ENCODE measurements around the gene RBP7.

The RBP7 gene

DNA sequence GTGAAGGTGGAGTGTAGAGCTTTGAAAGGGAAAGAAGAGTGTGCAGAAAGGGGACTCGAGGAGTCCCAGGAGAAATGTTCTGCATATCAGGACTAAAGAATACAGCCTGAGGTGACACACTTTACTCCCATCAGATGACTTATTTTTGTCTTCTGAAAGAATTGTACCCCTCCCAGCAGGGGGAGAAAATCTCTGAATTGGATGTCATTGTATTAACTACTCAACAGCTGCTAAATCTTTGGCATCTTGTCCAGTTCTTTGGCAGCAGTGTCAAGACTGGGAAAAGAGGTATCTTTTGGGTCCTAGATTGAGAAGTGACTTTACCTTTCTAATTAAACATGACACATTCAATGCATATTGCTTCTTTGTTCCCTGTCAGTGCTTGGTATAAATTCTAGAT is 54.6 kb downstream of the RBP7 start:
- Mint-ChIP-seq H3K27ac (no peak overlapping the region), H3K4me3 (no peak overlapping the region), H3K36me3 (peaks cover 50% of the 10 kb centered on the region), H3K4me1 (peaks cover 18% of the 10 kb centered on the region), H3K9me3 (no peaks in the 10 kb centered on the region)
- DNase-seq (ENCODE audit: low spot score in 2 of 2), result no peak
- no peak for ATAC-seq

DNA sequence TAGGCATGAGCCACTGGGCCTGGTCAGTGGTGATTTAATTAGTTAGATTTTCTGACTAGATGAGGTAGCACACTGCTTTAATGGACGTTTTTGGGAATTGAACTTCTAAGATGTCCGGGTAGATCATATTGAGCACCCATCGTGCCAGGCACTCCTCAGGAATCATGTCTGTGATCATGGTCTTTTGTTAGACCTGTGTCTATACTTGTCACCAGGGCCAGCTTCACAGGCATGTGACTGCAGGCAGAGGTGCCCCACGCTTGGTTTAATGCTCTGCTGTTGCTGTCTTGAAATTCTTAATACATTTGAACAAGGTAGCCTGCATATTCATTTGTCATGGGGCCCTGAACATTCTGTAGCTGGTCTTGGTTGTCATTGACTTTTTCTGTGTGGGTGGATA is 55.3 kb downstream of the RBP7 start:
- no peak overlapping the region for H3K4me3 Mint-ChIP-seq
- no peaks in the 10 kb centered on the region for H3K9me3 Mint-ChIP-seq
- DNase-seq (ENCODE audit: low spot score in 2 of 2) (no peak), ATAC-seq (no peak)
- peaks cover 12% of the 10 kb centered on the region for H3K4me1 Mint-ChIP-seq
- peaks cover 52% of the 10 kb centered on the region for H3K36me3 Mint-ChIP-seq
- no peak overlapping the region for H3K27ac Mint-ChIP-seq

DNA sequence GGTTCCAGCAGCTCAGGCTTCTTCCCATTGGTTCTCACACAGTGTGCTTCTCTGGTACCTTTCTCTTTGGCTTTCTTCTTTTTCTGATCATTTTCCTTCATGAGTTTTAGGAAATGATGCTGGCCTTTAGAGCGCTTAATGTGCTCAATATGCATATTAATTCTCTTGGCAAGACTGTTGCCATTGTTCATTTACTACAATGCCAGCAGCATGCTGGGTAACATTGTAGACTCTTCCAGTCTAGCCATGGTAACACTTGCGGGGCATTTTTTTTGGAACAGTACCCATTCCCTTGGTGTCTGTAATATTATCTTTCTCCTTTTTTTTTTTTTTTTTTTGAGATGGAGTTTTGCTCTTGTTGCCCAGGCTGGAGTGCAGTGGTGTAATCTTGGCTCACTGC is 57.4 kb downstream of the RBP7 start:
- no peak overlapping the region for H3K4me3 Mint-ChIP-seq
- H3K9me3 Mint-ChIP-seq, result no peaks in the 10 kb centered on the region
- DNase-seq (ENCODE audit: low spot score in 2 of 2) (no peak), ATAC-seq (no peak)
- H3K27ac Mint-ChIP-seq, result no peak overlapping the region
- H3K4me1 Mint-ChIP-seq, result peaks cover 8% of the 10 kb centered on the region
- H3K36me3 Mint-ChIP-seq, result peaks cover 53% of the 10 kb centered on the region

DNA sequence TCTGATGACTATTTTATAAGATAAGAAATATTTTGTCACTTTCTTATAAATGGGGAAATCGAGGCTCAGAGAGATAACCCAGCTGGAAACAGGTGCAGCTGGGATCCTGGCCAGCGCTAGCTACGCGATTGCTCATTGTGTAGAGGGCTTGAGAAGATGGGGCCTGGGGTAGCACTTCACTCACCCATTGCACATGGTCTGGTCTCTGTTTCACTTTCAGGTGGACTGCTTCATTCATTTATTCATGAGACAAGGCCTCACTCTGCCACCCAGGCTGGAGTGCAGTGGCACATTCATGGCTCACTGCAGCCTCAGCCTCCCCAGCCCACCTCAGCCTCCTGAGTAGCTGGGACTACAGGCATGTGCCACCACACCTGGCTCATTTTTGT is 59.6 kb downstream of the RBP7 start:
- ATAC-seq (no peak), DNase-seq (ENCODE audit: low spot score in 2 of 2) (no peak)
- Mint-ChIP-seq H3K4me3 (no peak overlapping the region), H3K4me1 (peaks cover 8% of the 10 kb centered on the region), H3K36me3 (peaks cover 37% of the 10 kb centered on the region), H3K9me3 (no peaks in the 10 kb centered on the region), H3K27ac (no peak overlapping the region)

DNA sequence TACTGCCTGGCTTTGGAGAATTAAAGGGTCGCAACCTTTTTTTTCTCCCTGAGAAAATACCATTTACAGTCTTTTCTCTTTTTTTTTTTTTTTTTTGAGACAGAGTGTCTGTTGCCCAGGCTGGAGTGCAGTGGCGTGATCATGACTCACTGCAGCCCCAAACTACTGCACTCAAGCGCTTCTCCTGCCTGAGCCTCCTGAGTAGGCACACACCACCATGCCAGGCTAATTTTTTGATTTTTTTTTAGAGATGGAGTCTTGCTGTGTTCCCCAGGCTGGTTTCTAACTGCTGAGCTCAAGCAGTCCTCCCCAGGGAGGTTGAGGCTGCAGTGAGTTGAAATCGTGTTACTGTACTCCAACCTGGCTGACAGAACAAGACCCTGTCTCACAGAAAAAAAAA is 60.3 kb downstream of the RBP7 start:
- no peak for ATAC-seq
- DNase-seq (ENCODE audit: low spot score in 2 of 2), result no peak

DNA sequence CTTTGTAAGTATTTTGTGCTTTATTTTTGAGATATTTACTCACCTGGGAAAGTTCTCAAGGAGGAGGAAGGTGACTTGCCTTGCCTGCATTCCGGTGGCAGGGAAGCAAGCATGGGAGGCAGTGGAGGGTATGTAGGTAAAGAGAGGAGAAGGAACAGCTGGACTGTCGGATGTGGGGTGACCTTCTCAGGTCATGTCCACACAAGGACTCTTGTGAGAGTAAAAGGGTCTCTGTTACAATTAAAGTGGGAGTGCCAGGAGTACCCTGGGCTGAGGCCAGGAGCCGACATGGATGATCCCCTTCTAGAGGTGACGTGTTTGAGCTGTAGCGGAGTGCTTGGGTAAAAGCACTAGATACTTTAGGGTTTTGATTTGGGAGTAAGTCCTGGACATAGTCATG is 60.8 kb downstream of the RBP7 start:
- H3K36me3 Mint-ChIP-seq, result peaks cover 28% of the 10 kb centered on the region
- H3K9me3 Mint-ChIP-seq, result no peaks in the 10 kb centered on the region
- peak overlapping the region; percentile 50 for H3K27ac Mint-ChIP-seq

More for the DNA sequence above, 60.3 kb downstream of the RBP7 start:
- no peak overlapping the region for H3K4me3 Mint-ChIP-seq
- peaks cover 8% of the 10 kb centered on the region for H3K4me1 Mint-ChIP-seq
- peaks cover 32% of the 10 kb centered on the region for H3K36me3 Mint-ChIP-seq
- H3K27ac Mint-ChIP-seq, result peak overlapping the region; percentile 50
- no peaks in the 10 kb centered on the region for H3K9me3 Mint-ChIP-seq

DNA sequence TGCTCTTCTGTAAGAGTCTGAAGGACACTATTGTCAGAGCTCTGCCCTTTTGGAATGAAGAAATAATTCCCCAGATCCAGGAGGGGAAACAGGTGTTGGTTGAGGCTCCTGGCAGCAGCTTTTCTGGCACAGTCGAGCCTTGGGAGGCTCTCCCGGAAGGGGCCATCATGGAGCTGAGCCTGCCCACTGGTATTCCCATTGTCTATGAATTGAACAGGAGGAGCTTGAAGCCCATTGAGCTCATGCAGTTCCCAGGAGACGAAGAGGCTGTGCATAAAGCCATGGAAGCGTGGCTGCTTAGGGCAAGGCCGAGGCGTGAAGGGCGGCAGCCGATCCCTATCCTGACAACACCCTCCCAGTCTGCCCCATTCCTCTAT is 62.3 kb downstream of the RBP7 start:
- Mint-ChIP-seq H3K9me3 (no peaks in the 10 kb centered on the region), H3K27ac (peak overlapping the region; percentile 34), H3K4me1 (peaks cover 21% of the 10 kb centered on the region), H3K4me3 (no peak overlapping the region), H3K36me3 (peaks cover 25% of the 10 kb centered on the region)
- ATAC-seq, result no peak
- no peak for DNase-seq (ENCODE audit: low spot score in 2 of 2)

More for the DNA sequence above, 60.8 kb downstream of the RBP7 start:
- DNase-seq (ENCODE audit: low spot score in 2 of 2), result no peak
- Mint-ChIP-seq H3K4me1 (peaks cover 8% of the 10 kb centered on the region), H3K4me3 (no peak overlapping the region)
- ATAC-seq, result no peak

DNA sequence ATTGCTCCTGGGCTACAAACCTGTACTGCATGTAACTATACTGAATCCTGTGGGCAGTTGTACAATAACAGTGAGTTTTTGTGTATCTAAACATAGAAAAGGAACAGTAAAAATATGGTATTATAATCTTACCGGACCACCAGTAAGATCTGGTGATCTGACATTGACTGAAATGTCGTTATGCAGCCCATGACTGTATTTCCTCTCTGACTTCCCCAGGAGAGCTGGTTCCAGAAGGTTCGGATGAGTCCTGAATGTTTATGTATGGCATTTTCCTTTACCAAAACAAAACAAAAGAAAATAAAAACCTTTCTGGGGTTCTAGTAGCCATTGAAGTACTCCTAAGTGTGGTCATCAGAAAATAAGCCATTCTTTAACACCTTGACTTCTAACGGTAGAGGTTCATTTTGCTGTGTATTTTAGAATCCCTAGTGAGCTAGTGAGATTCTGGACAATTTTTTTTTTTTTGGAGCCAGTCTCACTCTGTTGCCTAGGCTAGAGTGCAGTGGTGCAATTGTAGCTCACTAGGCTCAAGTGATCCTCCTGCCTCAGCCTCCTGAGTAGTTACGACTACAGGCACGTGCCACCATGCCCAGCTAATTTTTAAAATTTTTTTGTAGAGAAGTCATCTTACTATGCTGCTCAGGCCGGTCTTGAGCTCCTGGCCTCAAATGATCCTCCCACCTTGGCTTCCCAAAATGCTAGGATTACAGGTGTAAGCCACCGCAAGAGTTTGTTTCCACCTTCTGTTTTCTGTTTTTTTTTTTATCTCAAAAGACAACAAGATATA is 63.5 kb downstream of the RBP7 start:
- ATAC-seq (no peak), DNase-seq (ENCODE audit: low spot score in 2 of 2) (no peak)
- no peak overlapping the region for H3K4me3 Mint-ChIP-seq
- H3K4me1 Mint-ChIP-seq, result peaks cover 32% of the 10 kb centered on the region
- no peak overlapping the region for H3K27ac Mint-ChIP-seq
- H3K36me3 Mint-ChIP-seq, result peaks cover 14% of the 10 kb centered on the region
- H3K9me3 Mint-ChIP-seq, result no peaks in the 10 kb centered on the region

DNA sequence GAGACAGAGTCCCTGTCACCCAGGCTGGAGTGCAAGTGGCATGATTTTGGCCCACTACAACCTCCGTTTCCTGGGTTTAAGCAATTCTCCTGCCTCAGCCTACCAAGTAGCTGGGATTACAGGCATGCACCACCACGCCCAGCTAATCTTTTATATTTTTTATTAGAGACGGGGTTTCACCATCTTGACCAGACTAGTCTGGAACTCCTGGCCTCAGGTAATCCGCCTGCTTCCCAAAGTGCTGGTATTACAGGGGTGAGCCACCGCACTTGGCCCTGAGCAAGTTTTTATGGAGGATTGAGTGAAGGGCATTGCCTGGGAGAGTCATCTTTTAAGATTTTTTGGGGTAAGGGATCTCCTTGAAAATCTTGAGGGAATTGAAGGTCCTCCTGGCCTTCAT is 64.2 kb downstream of the RBP7 start:
- peaks cover 32% of the 10 kb centered on the region for H3K4me1 Mint-ChIP-seq
- DNase-seq (ENCODE audit: low spot score in 2 of 2) (no peak), ATAC-seq (no peak)
- H3K36me3 Mint-ChIP-seq, result peaks cover 12% of the 10 kb centered on the region
- H3K27ac Mint-ChIP-seq, result no peak overlapping the region
- no peak overlapping the region for H3K4me3 Mint-ChIP-seq
- no peaks in the 10 kb centered on the region for H3K9me3 Mint-ChIP-seq

DNA sequence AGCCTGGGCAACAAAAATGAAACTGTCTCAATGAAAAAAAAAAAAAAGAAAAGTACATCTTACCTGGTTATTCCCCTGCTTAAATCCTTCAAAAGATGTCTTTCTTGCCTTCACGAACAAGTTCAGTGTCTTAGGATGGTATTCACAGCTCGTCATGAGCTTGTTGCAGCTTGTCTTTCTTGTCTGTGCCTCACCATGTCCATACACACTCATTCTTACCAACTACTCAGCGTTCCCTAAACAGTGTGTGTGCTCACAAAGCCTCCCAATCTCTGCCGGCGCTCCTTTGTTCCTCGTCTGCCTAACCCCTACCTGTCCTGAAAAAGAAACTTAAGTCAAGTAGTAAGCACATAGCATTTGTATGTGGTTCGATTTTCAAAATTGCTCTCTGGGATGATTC is 66.8 kb downstream of the RBP7 start:
- ATAC-seq, result no peak
- Mint-ChIP-seq H3K27ac (peak overlapping the region; percentile 27), H3K36me3 (no peaks in the 10 kb centered on the region), H3K9me3 (no peaks in the 10 kb centered on the region), H3K4me3 (no peak overlapping the region), H3K4me1 (peaks cover 27% of the 10 kb centered on the region)
- no peak for DNase-seq (ENCODE audit: low spot score in 2 of 2)

DNA sequence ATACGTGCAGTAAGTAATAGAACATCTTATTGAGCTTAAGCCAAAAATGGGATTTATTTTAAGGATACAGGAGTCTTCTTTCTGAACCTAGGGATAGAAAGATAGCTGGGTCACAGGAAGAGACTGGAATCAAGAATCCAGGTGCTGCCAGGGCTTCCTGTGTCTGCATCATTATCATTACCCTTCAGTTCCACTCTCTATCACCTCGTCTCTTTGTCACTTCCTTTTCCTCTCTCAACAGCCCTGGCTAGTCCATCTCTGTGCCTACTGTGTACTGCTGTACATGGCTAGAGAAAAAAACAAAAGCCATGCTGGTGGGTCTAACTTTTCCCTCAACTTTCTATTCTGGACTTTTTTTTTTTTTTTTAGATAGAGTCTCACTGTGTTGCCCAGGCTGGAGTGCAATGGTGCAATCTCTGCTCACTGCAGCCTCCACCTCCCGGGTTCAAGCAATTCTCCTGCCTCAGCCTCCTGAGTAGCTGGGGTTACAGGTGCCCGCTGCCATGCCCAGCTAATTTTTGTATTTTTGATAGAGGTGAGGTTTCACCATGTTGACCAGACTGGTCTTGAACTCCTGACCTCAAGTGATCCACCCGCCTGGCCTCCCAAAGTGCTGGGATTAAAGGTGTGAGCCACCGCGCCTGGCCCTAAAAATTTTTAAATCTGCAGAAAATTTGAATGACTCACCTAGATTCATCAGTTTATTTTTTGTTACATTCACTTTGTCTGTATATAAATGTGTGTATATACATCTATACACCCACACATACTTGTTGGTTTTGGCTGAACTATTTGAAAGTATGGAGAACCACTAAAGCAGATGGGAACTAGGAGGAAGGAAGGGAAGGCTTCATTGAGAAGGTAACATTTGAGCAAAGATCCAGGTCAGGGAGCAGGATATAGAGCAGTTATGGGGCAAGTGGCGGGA is 67.7 kb downstream of the RBP7 start:
- ATAC-seq, result no peak
- no peaks in the 10 kb centered on the region for H3K9me3 Mint-ChIP-seq
- peaks cover 33% of the 10 kb centered on the region for H3K4me1 Mint-ChIP-seq
- DNase-seq (ENCODE audit: low spot score in 2 of 2), result no peak
- no peak overlapping the region for H3K4me3 Mint-ChIP-seq
- H3K27ac Mint-ChIP-seq, result peak overlapping the region; percentile 27
- H3K36me3 Mint-ChIP-seq, result no peaks in the 10 kb centered on the region

DNA sequence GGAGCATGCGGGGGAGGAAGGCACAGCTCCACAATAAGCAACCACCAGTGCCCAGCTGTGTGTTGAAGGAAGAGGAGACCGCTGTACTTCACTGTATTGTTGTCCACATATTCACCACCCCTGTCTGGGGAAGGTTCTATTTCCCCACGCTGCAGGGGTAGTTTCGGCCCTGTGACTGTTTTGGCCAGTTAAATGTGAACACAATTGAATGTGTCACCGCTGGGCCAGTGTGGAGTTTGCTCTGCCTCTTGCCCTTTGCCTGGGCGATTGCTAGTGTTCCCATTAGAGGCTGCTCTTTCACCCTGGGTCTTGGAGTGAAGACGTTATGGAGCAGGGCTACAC is 68.3 kb downstream of the RBP7 start:
- no peaks in the 10 kb centered on the region for H3K9me3 Mint-ChIP-seq
- DNase-seq (ENCODE audit: low spot score in 2 of 2), result no peak
- H3K4me1 Mint-ChIP-seq, result peaks cover 33% of the 10 kb centered on the region
- H3K27ac Mint-ChIP-seq, result no peak overlapping the region
- no peak for ATAC-seq
- no peak overlapping the region for H3K4me3 Mint-ChIP-seq
- H3K36me3 Mint-ChIP-seq, result peaks cover 2% of the 10 kb centered on the region
